PFSK-1 (cell line): ENCODE data around the gene LEAP2.

Source experiments
- FOXP2 ChIP-seq: optimal IDR thresholded peaks from 2 replicates; pipeline ENCODE3; 2011; ENCODE audit warnings: borderline replicate concordance, control low read depth, inconsistent platforms; ENCODE audit not compliant: insufficient read depth; ENCODE audit errors: extremely low read length, extremely low read depth
- POLR2AphosphoS5 ChIP-seq: IDR thresholded peaks from 2 replicates; pipeline ENCODE4 v1.6.1; 2012; ENCODE audit warnings: low read depth, mild to moderate bottlenecking, control low read depth, low read length, moderate library complexity
- SIN3A ChIP-seq: IDR thresholded peaks from 2 replicates; pipeline ENCODE4 v1.6.1; 2012; ENCODE audit warnings: mild to moderate bottlenecking, low read length, moderate library complexity, borderline replicate concordance; ENCODE audit not compliant: insufficient read depth
- TAF1 ChIP-seq: IDR thresholded peaks from 2 replicates; pipeline ENCODE4 v1.6.1; 2012; ENCODE audit warnings: low read length, control low read depth, borderline replicate concordance; ENCODE audit not compliant: insufficient read depth
- TF ChIP-seq, protein P1 (sequence below), 2 experiments: IDR thresholded peaks; 2 replicates each; pipeline versions ENCODE4 v1.6.1 to v1.8.0; 2011 to 2012; ENCODE audit warnings: low read depth in 2 of 2, low read length in 2 of 2, control low read depth in 1 of 2, inconsistent platforms in 1 of 2, mild to moderate bottlenecking in 1 of 2, moderate library complexity in 1 of 2; ENCODE audit not compliant: insufficient read depth in 1 of 2

Gene LEAP2

DNA sequence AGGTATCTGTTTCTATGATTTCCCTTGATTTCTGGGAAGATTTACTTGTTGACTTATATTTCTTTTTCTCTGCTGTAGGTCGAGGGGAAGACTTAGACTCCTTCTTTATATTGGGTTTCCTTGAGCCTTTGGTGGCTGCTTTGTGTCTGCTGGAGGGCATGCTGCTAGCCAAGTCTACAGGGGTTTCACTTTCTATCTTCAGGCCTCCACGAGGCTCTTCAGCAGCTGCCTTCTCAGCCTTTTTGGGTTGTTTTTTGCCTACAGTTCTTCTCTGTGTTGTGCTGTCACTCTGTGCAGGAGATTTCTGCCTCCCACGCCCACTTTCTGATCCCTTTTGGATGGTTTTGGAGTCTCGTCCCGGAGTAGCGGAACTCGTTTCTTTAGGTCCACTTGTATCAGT, 23.2 kb downstream of the LEAP2 start:
- TF ChIP-seq, protein P1, sequence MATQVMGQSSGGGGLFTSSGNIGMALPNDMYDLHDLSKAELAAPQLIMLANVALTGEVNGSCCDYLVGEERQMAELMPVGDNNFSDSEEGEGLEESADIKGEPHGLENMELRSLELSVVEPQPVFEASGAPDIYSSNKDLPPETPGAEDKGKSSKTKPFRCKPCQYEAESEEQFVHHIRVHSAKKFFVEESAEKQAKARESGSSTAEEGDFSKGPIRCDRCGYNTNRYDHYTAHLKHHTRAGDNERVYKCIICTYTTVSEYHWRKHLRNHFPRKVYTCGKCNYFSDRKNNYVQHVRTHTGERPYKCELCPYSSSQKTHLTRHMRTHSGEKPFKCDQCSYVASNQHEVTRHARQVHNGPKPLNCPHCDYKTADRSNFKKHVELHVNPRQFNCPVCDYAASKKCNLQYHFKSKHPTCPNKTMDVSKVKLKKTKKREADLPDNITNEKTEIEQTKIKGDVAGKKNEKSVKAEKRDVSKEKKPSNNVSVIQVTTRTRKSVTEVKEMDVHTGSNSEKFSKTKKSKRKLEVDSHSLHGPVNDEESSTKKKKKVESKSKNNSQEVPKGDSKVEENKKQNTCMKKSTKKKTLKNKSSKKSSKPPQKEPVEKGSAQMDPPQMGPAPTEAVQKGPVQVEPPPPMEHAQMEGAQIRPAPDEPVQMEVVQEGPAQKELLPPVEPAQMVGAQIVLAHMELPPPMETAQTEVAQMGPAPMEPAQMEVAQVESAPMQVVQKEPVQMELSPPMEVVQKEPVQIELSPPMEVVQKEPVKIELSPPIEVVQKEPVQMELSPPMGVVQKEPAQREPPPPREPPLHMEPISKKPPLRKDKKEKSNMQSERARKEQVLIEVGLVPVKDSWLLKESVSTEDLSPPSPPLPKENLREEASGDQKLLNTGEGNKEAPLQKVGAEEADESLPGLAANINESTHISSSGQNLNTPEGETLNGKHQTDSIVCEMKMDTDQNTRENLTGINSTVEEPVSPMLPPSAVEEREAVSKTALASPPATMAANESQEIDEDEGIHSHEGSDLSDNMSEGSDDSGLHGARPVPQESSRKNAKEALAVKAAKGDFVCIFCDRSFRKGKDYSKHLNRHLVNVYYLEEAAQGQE (IDR thresholded peaks at IDR 0.05; ENCODE audit: insufficient read depth in 1 of 2, low read depth in 2 of 2, low read length in 2 of 2): no peak
- TF ChIP-seq FOXP2 (no peak), TAF1 (no peak), POLR2AphosphoS5 (no peak), SIN3A (no peak)

DNA sequence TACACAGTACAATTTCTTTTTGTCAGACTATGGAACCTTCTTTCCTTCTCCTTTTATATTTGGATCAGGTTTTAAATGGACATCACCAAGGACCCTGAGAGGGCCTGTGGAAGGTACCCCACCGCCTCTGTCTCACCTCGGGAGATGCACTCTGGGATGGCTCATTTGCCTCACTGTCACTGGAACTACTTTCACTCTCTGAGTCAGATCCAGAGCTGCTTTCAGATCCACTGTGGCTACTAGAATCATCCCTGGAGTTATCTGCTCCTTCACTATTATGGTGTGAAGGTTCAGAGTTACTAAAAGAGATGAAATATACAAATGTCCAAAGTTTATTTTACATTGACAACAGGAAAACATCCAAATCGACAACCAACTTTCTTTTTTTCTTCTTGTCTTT, 24.6 kb downstream of the LEAP2 start:
- no peak for TF ChIP-seq POLR2AphosphoS5
- no peak for TF ChIP-seq SIN3A
- no peak for TF ChIP-seq FOXP2
- TF ChIP-seq, protein P1 (IDR thresholded peaks at IDR 0.05; ENCODE audit: insufficient read depth in 1 of 2, low read depth in 2 of 2, low read length in 2 of 2): no peak
- TF ChIP-seq TAF1: no peak

DNA sequence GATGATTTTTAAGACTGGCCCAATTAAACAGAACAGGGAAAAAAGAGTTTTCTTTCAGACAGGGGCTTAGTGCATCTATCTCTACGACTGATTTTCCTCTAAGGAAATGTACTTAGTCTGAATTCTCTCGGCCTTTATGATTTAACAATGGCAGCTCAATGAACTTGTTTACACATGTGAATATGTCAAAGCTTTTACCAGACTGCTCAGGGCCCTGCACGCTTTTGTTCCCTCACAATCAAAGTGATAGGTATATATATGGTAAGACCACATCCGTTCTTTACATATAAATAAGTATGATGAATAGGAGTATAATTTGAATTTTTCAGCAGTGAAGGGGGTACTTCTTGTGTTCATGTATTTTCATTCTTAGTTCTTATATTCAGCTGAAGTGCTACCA, 27.6 kb downstream of the LEAP2 start:
- TF ChIP-seq, protein P1 (IDR thresholded peaks at IDR 0.05; ENCODE audit: insufficient read depth in 1 of 2, low read depth in 2 of 2, low read length in 2 of 2): no peak
- no peak for TF ChIP-seq POLR2AphosphoS5
- no peak for TF ChIP-seq FOXP2
- TF ChIP-seq TAF1: no peak
- TF ChIP-seq SIN3A: no peak

DNA sequence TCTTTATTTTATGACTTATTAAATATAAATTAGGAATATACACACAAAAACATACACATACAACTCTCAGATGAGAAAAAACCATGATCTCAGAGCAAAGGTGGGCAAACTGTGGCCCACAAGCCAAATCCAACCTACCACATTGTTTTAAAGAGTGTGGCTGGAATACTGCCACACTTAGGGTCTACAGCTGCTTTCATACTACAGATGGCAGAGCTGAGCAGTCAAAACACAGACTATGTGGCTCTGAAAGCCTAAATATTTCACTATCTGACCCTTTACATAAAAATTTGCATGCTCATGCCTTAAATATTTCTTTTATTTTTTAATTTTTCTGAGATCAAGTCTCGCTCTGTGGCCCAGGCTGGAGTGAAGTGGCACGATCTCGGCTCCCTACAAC, 28.3 kb downstream of the LEAP2 start:
- TF ChIP-seq SIN3A (no peak), POLR2AphosphoS5 (no peak), FOXP2 (no peak), TAF1 (no peak)
- TF ChIP-seq, protein P1 (IDR thresholded peaks at IDR 0.05; ENCODE audit: insufficient read depth in 1 of 2, low read depth in 2 of 2, low read length in 2 of 2): no peak

DNA sequence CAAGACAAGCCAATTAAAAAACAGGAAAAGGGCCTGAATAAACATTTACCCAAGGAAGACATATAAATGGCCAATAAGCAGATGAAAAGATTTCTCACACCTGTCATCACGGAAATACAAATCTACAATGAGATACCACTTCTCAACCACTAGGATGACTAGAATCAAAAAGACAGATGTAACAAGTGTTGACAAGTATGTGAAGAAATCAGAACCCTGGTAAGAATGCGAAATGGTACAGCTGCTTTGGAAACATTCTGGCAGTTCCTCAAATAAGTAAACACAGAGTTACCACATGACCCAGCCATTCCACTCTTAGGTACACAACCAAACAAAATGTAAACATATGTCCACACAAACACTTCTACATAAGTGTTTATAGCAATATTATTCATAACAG, 32.5 kb downstream of the LEAP2 start:
- TF ChIP-seq TAF1 (no peak), POLR2AphosphoS5 (no peak), SIN3A (no peak), FOXP2 (no peak)
- TF ChIP-seq, protein P1 (IDR thresholded peaks at IDR 0.05; ENCODE audit: insufficient read depth in 1 of 2, low read depth in 2 of 2, low read length in 2 of 2): no peak
